ENCODE data around the gene DOC2B.

GRCh38 chr17:143785-144281 is 37.6 kb downstream of the DOC2B start:
- no peak for TF ChIP-seq HIVEP1 (CRISPR knock-in tag; IDR thresholded peaks at IDR 0.05)
- TF ChIP-seq POU5F1 (IDR thresholded peaks at IDR 0.05; ENCODE audit: borderline replicate concordance, low read depth, low read length, partially characterized antibody): no peak
- TF ChIP-seq POLR2A (conservative IDR thresholded peaks at IDR 0.05): no peak
- TF ChIP-seq NFE2L1 (tag; IDR thresholded peaks at IDR 0.05; ENCODE audit: borderline replicate concordance, low read depth): no peak
